Measurements from ENCODE around the gene ELL. TPM values are rescaled to one million over a fixed set of nuclear protein-coding genes. Genes with fewer than 3 reads are reported as not detected.

The ELL gene
- total RNA-seq, 1 experiment from 2014 or later = 17.3 TPM

GRCh38 chr19:18427743-18428113, 94.1 kb downstream of the ELL start (continued):
- no peak for TF ChIP-seq ARID4B (CRISPR knock-in tag; IDR thresholded peaks at IDR 0.05; ENCODE audit: borderline replicate concordance)
- no peak for TF ChIP-seq AFF4 (CRISPR knock-in tag; IDR thresholded peaks at IDR 0.05; ENCODE audit: borderline replicate concordance)
- no peak for TF ChIP-seq FOXJ3 (CRISPR knock-in tag; IDR thresholded peaks at IDR 0.05; ENCODE audit: borderline replicate concordance)
- no peak for TF ChIP-seq TEAD1 (CRISPR knock-in tag; IDR thresholded peaks at IDR 0.05)
- no peak for TF ChIP-seq ETV6 (CRISPR knock-in tag; IDR thresholded peaks at IDR 0.05)

GRCh38 chr19:18427080-18427742, 94.7 kb downstream of the ELL start:
- H3K27me3 Mint-ChIP-seq (ENCODE audit: low read depth) = no peaks in the 10 kb centered on the region
- CTCF ChIA-PET = interaction anchor here (0.6 to 2.2 kb wide), 3 partner anchors 8 to 35 kb away, joined by 3 to 31 read pairs (median 4); partner anchors contain the start of gene SSBP4
- H3K4me3 Mint-ChIP-seq = no peak overlapping the region
- H3K4me1 Mint-ChIP-seq = peaks cover 29% of the 10 kb centered on the region
- DNase-seq (ENCODE audit: low spot score) = no peak
- no peak overlapping the region for H3K27ac Mint-ChIP-seq
- H3K36me3 Mint-ChIP-seq = no peaks in the 10 kb centered on the region
- TF ChIP-seq NFE2L1 (CRISPR knock-in tag; IDR thresholded peaks at IDR 0.05) (no peak), ARID4B (CRISPR knock-in tag; IDR thresholded peaks at IDR 0.05; ENCODE audit: borderline replicate concordance) (no peak), ZBTB21 (CRISPR knock-in tag; IDR thresholded peaks at IDR 0.05; ENCODE audit: borderline replicate concordance) (no peak), ZNF396 (CRISPR knock-in tag; IDR thresholded peaks at IDR 0.05; ENCODE audit: borderline replicate concordance) (no peak), MLX (CRISPR knock-in tag; IDR thresholded peaks at IDR 0.05) (no peak), ZBTB43 (CRISPR knock-in tag; IDR thresholded peaks at IDR 0.05) (no peak), NFYB (CRISPR knock-in tag; conservative IDR thresholded peaks at IDR 0.05; ENCODE audit: low read depth) (no peak), SMAD3 (CRISPR knock-in tag; IDR thresholded peaks at IDR 0.05; ENCODE audit: borderline replicate concordance) (no peak), TEAD1 (CRISPR knock-in tag; IDR thresholded peaks at IDR 0.05) (no peak), CREB1 (CRISPR knock-in tag; IDR thresholded peaks at IDR 0.05) (no peak), KAT7 (CRISPR knock-in tag; IDR thresholded peaks at IDR 0.05; ENCODE audit: borderline replicate concordance) (no peak), OVOL2 (CRISPR knock-in tag; IDR thresholded peaks at IDR 0.05; ENCODE audit: borderline replicate concordance) (no peak), ATF1 (CRISPR knock-in tag; IDR thresholded peaks at IDR 0.05) (no peak), JUN (CRISPR knock-in tag; IDR thresholded peaks at IDR 0.05) (no peak)
- POLR2A ChIA-PET = no interaction called here
- no peaks in the 10 kb centered on the region for H3K9me3 Mint-ChIP-seq
- no peak for ATAC-seq
